Neural crest cell (in vitro differentiated cells): ENCODE data around the gene CIROP. TPM values are rescaled to one million over a fixed set of nuclear protein-coding genes. Genes with fewer than 3 reads are reported as not detected.
A peak's percentile ranks its signal among the peaks of the same experiment; 100 is the strongest.

ENCODE experiments used
- DNase-seq: peaks from one replicate; pipeline ENCODE4 v3.0.0; 2021; ENCODE audit warnings: low read depth, mixed read lengths, low spot score
- H3K27ac Mint-ChIP-seq: one replicate; pipeline ENCODE4 v1.8.0; 2021; ENCODE audit warnings: mild to moderate bottlenecking, mixed read lengths; ENCODE audit not compliant: unreplicated experiment
- H3K27me3 Mint-ChIP-seq: 2 replicates; pipeline ENCODE4 v1.8.0; 2021; ENCODE audit warnings: low read depth, mild to moderate bottlenecking, mixed read lengths
- H3K36me3 Mint-ChIP-seq: 2 replicates; pipeline ENCODE4 v1.8.0; 2021; ENCODE audit warnings: low read depth, mild to moderate bottlenecking, mixed read lengths
- H3K4me1 Mint-ChIP-seq: 2 replicates; pipeline ENCODE4 v1.8.0; 2021; ENCODE audit warnings: mixed read lengths
- H3K4me3 Mint-ChIP-seq: one replicate; pipeline ENCODE4 v1.8.0; 2021; ENCODE audit warnings: mild to moderate bottlenecking, mixed read lengths
- H3K9me3 Mint-ChIP-seq: 2 replicates; pipeline ENCODE4 v1.8.0; 2021; ENCODE audit warnings: mixed read lengths
- total RNA-seq: library from RNA; stranded (reverse); gene quantifications from 2 replicates; pipeline ENCODE4 v1.2.1, GENCODE V29; 2021
- TF ChIP-seq, protein P1 (sequence below): fragments of 200-600 bp; sonication (generic); conservative IDR thresholded peaks from 2 replicates; pipeline ENCODE4 v1.5.0; 2021; ENCODE audit warnings: antibody characterized with exemption, mild to moderate bottlenecking

CIROP gene
- total RNA-seq, 1 donor from 2014 or later, result not detected

DNA sequence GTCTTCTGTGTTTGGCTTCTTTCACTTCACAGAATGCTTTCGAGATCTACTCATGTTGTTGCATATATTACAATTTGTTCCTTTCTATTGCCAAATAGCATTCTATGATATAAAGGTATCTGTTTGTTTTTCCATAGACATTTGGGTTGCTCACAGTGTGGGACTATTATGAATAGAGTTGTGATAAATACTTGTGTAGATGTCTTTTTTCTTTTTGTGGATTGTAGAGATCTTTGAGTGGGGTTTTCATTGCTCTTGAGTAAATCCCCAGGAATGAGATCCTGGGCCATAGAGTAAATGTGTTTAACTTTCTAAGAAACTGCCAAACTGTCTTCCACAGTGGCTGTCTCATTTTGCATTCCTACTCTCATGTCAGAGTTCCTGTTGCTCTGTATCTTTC, 39.1 kb upstream of the CIROP start:
- H3K4me1 Mint-ChIP-seq, result no peaks in the 10 kb centered on the region

GRCh38 chr14:23142826-23143225, 38.0 kb upstream of the CIROP start:
- Mint-ChIP-seq H3K27me3 (no peaks in the 10 kb centered on the region), H3K27ac (peak overlapping the region; percentile 15), H3K9me3 (peaks cover 3% of the 10 kb centered on the region), H3K4me3 (no peak overlapping the region), H3K4me1 (no peaks in the 10 kb centered on the region), H3K36me3 (no peaks in the 10 kb centered on the region)
- no peak for DNase-seq
- TF ChIP-seq, protein P1, sequence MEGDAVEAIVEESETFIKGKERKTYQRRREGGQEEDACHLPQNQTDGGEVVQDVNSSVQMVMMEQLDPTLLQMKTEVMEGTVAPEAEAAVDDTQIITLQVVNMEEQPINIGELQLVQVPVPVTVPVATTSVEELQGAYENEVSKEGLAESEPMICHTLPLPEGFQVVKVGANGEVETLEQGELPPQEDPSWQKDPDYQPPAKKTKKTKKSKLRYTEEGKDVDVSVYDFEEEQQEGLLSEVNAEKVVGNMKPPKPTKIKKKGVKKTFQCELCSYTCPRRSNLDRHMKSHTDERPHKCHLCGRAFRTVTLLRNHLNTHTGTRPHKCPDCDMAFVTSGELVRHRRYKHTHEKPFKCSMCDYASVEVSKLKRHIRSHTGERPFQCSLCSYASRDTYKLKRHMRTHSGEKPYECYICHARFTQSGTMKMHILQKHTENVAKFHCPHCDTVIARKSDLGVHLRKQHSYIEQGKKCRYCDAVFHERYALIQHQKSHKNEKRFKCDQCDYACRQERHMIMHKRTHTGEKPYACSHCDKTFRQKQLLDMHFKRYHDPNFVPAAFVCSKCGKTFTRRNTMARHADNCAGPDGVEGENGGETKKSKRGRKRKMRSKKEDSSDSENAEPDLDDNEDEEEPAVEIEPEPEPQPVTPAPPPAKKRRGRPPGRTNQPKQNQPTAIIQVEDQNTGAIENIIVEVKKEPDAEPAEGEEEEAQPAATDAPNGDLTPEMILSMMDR, result no peak

More for the DNA sequence above, 39.1 kb upstream of the CIROP start:
- H3K36me3 Mint-ChIP-seq, result no peaks in the 10 kb centered on the region
- no peak for DNase-seq
- no peak overlapping the region for H3K27ac Mint-ChIP-seq
- TF ChIP-seq, protein P1, result no peak
- H3K27me3 Mint-ChIP-seq, result no peaks in the 10 kb centered on the region
- peaks cover 3% of the 10 kb centered on the region for H3K9me3 Mint-ChIP-seq
- H3K4me3 Mint-ChIP-seq, result no peak overlapping the region

- Mint-ChIP-seq H3K4me3 (no peak overlapping the region), H3K4me1 (no peaks in the 10 kb centered on the region), H3K36me3 (no peaks in the 10 kb centered on the region), H3K27ac (no peak overlapping the region), H3K27me3 (no peaks in the 10 kb centered on the region), H3K9me3 (no peaks in the 10 kb centered on the region)
- DNase-seq, result no peak
- TF ChIP-seq, protein P1, result no peak
Observed at GRCh38 chr14:23141706-23142444, 37.1 kb upstream of the CIROP start.

- no peaks in the 10 kb centered on the region for H3K36me3 Mint-ChIP-seq
- TF ChIP-seq, protein P1, result no peak
- DNase-seq, result no peak
- H3K27me3 Mint-ChIP-seq, result no peaks in the 10 kb centered on the region
- no peak overlapping the region for H3K4me3 Mint-ChIP-seq
- peak overlapping the region; percentile 51 for H3K27ac Mint-ChIP-seq
- no peaks in the 10 kb centered on the region for H3K9me3 Mint-ChIP-seq
- no peaks in the 10 kb centered on the region for H3K4me1 Mint-ChIP-seq
Observed at GRCh38 chr14:23140371-23140770, 35.6 kb upstream of the CIROP start.

- H3K4me1 Mint-ChIP-seq, result no peaks in the 10 kb centered on the region
- no peaks in the 10 kb centered on the region for H3K36me3 Mint-ChIP-seq
- H3K4me3 Mint-ChIP-seq, result no peak overlapping the region
- H3K27me3 Mint-ChIP-seq, result no peaks in the 10 kb centered on the region
- TF ChIP-seq, protein P1, result no peak
- DNase-seq, result no peak
- H3K27ac Mint-ChIP-seq, result peak overlapping the region; percentile 51
- H3K9me3 Mint-ChIP-seq, result no peaks in the 10 kb centered on the region
Observed at GRCh38 chr14:23139874-23140273, 35.1 kb upstream of the CIROP start.
